Body of pancreas (tissue), 4 donors: ENCODE data around the gene ANKRD34A. TPM values are rescaled to one million over a fixed set of nuclear protein-coding genes. Genes with fewer than 3 reads are reported as not detected.

Experiments
- ATAC-seq: fragments of 150-250 bp; one replicate; pipeline ENCODE4 v1.9.1; 2016
- DNase-seq, 4 donors: peaks; one replicate each; pipeline ENCODE4 v3.0.0-alpha.2; 2019
- H3K27ac ChIP-seq, 4 donors: fragments of 200-600 bp; sonication (generic); 1 replicate in 3 of 4; 2 replicates in 1 of 4; pipeline versions ENCODE4 v1.5.1 to v1.6.1; 2016 to 2019; ENCODE audit warnings: mild to moderate bottlenecking in 1 of 4, mixed read lengths in 1 of 4, moderate library complexity in 1 of 4
- H3K27me3 ChIP-seq, 2 donors: fragments of 200-600 bp; sonication (generic); one replicate each; pipeline ENCODE4 v1.6.0; 2016; ENCODE audit warnings: mild to moderate bottlenecking in 1 of 2
- H3K36me3 ChIP-seq, 2 donors: fragments of 200-600 bp; sonication (generic); replicated peaks in 1 of 2; 2 replicates each; pipeline ENCODE4 v1.5.1; 2016; ENCODE audit warnings: low read depth in 2 of 2; ENCODE audit not compliant: insufficient read depth in 1 of 2
- H3K4me1 ChIP-seq: fragments of 200-600 bp; sonication (generic); one replicate; pipeline ENCODE4 v1.6.0; 2016
- H3K4me3 ChIP-seq, 2 donors: fragments of 200-600 bp; sonication (generic); 1 replicate in 1 of 2; 2 replicates in 1 of 2; pipeline ENCODE4 v1.5.1; 2016 to 2019
- H3K9me3 ChIP-seq, 3 donors: fragments of 200-600 bp; sonication (generic); 1 replicate in 2 of 3; 2 replicates in 1 of 3; pipeline ENCODE4 v1.5.1; 2016
- CTCF ChIP-seq, 7 experiments: fragments of 450-650 bp in 4 of 7; fragments of 200-600 bp in 3 of 7; sonication (generic) in 3 of 7; IDR thresholded peaks; one replicate each; pipeline ENCODE4 v1.5.1; 2016 to 2019; ENCODE audit warnings: antibody characterized with exemption in 7 of 7
- POLR2A ChIP-seq, 3 donors: fragments of 450-650 bp; IDR thresholded peaks; one replicate each; pipeline ENCODE4 v1.6.1; 2016; ENCODE audit warnings: antibody characterized with exemption in 3 of 3, mild to moderate bottlenecking in 2 of 3
- WGBS, 2 donors: methylation state at CpG; one replicate each; pipeline ENCODE4 v1.1.5; 2017; 5-methylcytosine and 5-hydroxymethylcytosine counted together
- intact Hi-C: fragments of 100-400 bp; cut with DNase I; formaldehyde crosslinking; loops from one replicate; pipeline ENCODE4 v1.15.1; 2023
- total RNA-seq, 2 donors: library from RNA; depleted of rRNA; stranded (reverse); fragments of >200 nt; gene quantifications; one replicate each; pipeline ENCODE4 v1.1.0, GENCODE V29; 2016

ANKRD34A gene
- total RNA-seq, 2 donors from 2014 or later: 0.66 TPM; not detected in 1

- H3K9me3 ChIP-seq: no peaks in the 10 kb centered on the region
- peaks cover 51% of the 10 kb centered on the region for H3K4me1 ChIP-seq
- no peak for ATAC-seq
- peaks cover 10 to 18% of the 10 kb centered on the region in 2 donors for H3K36me3 ChIP-seq
- no peaks in the 10 kb centered on the region for H3K27me3 ChIP-seq
- peak in 1 of 4 donors; percentile 50 for DNase-seq
- TF ChIP-seq POLR2A (IDR thresholded peaks at IDR 0.05) (peak; percentile 17 to 66 (median 47)), CTCF (IDR thresholded peaks at IDR 0.05) (no peak)
- peak overlapping the region; percentile 28 to 98 (median 95) for H3K27ac ChIP-seq
- 47 to 61% methylated on average over 10 of the region's 10 CpGs for WGBS, 2 donors
- intact Hi-C loops: no loop called here
- H3K4me3 ChIP-seq: no peak overlapping the region
Measured at GRCh38 chr1:145991735-145992412, 27.5 kb upstream of the ANKRD34A start.

GRCh38 chr1:145990249-145990855 is 26.0 kb upstream of the ANKRD34A start:
- Histone ChIP-seq H3K27me3 (no peaks in the 10 kb centered on the region), H3K4me3 (no peak overlapping the region), H3K27ac (peak overlapping the region; percentile 47 to 98 (median 95)), H3K36me3 (peaks cover 10 to 18% of the 10 kb centered on the region in 2 donors), H3K4me1 (peaks cover 66% of the 10 kb centered on the region), H3K9me3 (no peaks in the 10 kb centered on the region)
- ATAC-seq (peak; percentile 32), DNase-seq (peak in 3 of 4 donors; percentile 46 to 61 (median 57))
- intact Hi-C loops: no loop called here
- WGBS, 2 donors: 53 to 55% methylated on average over 7 of the region's 7 CpGs
- TF ChIP-seq POLR2A (IDR thresholded peaks at IDR 0.05) (peak in 2 of 3 donors; percentile 21 to 38), CTCF (IDR thresholded peaks at IDR 0.05) (peak in 1 of 7 experiments; percentile 1)

GRCh38 chr1:145988773-145989172 is 24.4 kb upstream of the ANKRD34A start:
- Histone ChIP-seq H3K27me3 (no peaks in the 10 kb centered on the region), H3K4me1 (peaks cover 81% of the 10 kb centered on the region), H3K4me3 (no peak overlapping the region), H3K27ac (peak overlapping the region in 2 of 4 donors; percentile 40 to 98), H3K36me3 (peaks cover 4 to 11% of the 10 kb centered on the region in 2 donors), H3K9me3 (no peaks in the 10 kb centered on the region)
- ATAC-seq: no peak
- intact Hi-C loops: no loop called here
- 68 to 69% methylated on average over 5 of the region's 5 CpGs for WGBS, 2 donors
- DNase-seq: no peak
- TF ChIP-seq POLR2A (IDR thresholded peaks at IDR 0.05) (no peak), CTCF (IDR thresholded peaks at IDR 0.05) (no peak)

GRCh38 chr1:145987926-145988325 is 23.6 kb upstream of the ANKRD34A start:
- intact Hi-C loops: no loop called here
- Histone ChIP-seq H3K4me3 (no peak overlapping the region), H3K27me3 (no peaks in the 10 kb centered on the region), H3K4me1 (peaks cover 82% of the 10 kb centered on the region), H3K36me3 (peaks cover 0 to 5% of the 10 kb centered on the region in 2 donors), H3K9me3 (no peaks in the 10 kb centered on the region), H3K27ac (peak overlapping the region in 2 of 4 donors; percentile 16 to 98)
- no peak for ATAC-seq
- DNase-seq: no peak
- TF ChIP-seq POLR2A (IDR thresholded peaks at IDR 0.05) (no peak), CTCF (IDR thresholded peaks at IDR 0.05) (no peak)
- WGBS, 2 donors: 83 to 100% methylated on average over 1 of the region's 1 CpG
